ENCODE results near the gene COL4A2.

Gene COL4A2

GRCh38 chr13:110364081-110364480, 57.0 kb downstream of the COL4A2 start:
- Histone ChIP-seq H3K79me2 (ENCODE audit: insufficient read depth, low read depth) (no peaks in the 10 kb centered on the region), H3K27ac (no peak overlapping the region), H3K4me3 (IDR thresholded peaks at IDR 0.05; ENCODE audit: insufficient read depth, low read depth, low read length) (no peak overlapping the region), H3K36me3 (ENCODE audit: insufficient read depth) (no peaks in the 10 kb centered on the region), H3K4me2 (no peak overlapping the region), H4K20me1 (ENCODE audit: insufficient read depth) (no peaks in the 10 kb centered on the region), H2AFZ (ENCODE audit: low read depth) (no peak overlapping the region), H3K9ac (no peak overlapping the region), H3K4me1 (ENCODE audit: low read depth, poor library complexity, severe bottlenecking) (no peaks in the 10 kb centered on the region), H3K27me3 (ENCODE audit: insufficient read depth, low read depth) (no peaks in the 10 kb centered on the region)
- no peak for TF ChIP-seq CTCF (conservative IDR thresholded peaks at IDR 0.05; ENCODE audit: low read depth, low read length)

GRCh38 chr13:110365876-110366275, 58.8 kb downstream of the COL4A2 start:
- H3K79me2 ChIP-seq (ENCODE audit: insufficient read depth, low read depth): no peaks in the 10 kb centered on the region
- no peak overlapping the region for H2AFZ ChIP-seq (ENCODE audit: low read depth)
- H3K27ac ChIP-seq: no peak overlapping the region

GRCh38 chr13:110366733-110367132, 59.6 kb downstream of the COL4A2 start:
- Histone ChIP-seq H2AFZ (ENCODE audit: low read depth) (no peak overlapping the region), H3K36me3 (ENCODE audit: insufficient read depth) (no peaks in the 10 kb centered on the region), H3K4me2 (no peak overlapping the region), H4K20me1 (ENCODE audit: insufficient read depth) (no peaks in the 10 kb centered on the region), H3K27ac (no peak overlapping the region), H3K4me3 (IDR thresholded peaks at IDR 0.05; ENCODE audit: insufficient read depth, low read depth, low read length) (no peak overlapping the region), H3K79me2 (ENCODE audit: insufficient read depth, low read depth) (no peaks in the 10 kb centered on the region), H3K9ac (no peak overlapping the region), H3K4me1 (ENCODE audit: low read depth, poor library complexity, severe bottlenecking) (no peaks in the 10 kb centered on the region), H3K27me3 (ENCODE audit: insufficient read depth, low read depth) (no peaks in the 10 kb centered on the region)
- no peak for TF ChIP-seq CTCF (conservative IDR thresholded peaks at IDR 0.05; ENCODE audit: low read depth, low read length)

More at GRCh38 chr13:110365876-110366275, 58.8 kb downstream of the COL4A2 start:
- Histone ChIP-seq H4K20me1 (ENCODE audit: insufficient read depth) (no peaks in the 10 kb centered on the region), H3K36me3 (ENCODE audit: insufficient read depth) (no peaks in the 10 kb centered on the region), H3K4me2 (no peak overlapping the region), H3K4me3 (IDR thresholded peaks at IDR 0.05; ENCODE audit: insufficient read depth, low read depth, low read length) (no peak overlapping the region), H3K27me3 (ENCODE audit: insufficient read depth, low read depth) (no peaks in the 10 kb centered on the region), H3K4me1 (ENCODE audit: low read depth, poor library complexity, severe bottlenecking) (no peaks in the 10 kb centered on the region), H3K9ac (no peak overlapping the region)
- TF ChIP-seq CTCF (conservative IDR thresholded peaks at IDR 0.05; ENCODE audit: low read depth, low read length): no peak

- no peaks in the 10 kb centered on the region for H3K79me2 ChIP-seq (ENCODE audit: insufficient read depth, low read depth)
- H3K9ac ChIP-seq: no peak overlapping the region
- H3K27me3 ChIP-seq (ENCODE audit: insufficient read depth, low read depth): no peaks in the 10 kb centered on the region
- no peak overlapping the region for H3K4me3 ChIP-seq (IDR thresholded peaks at IDR 0.05; ENCODE audit: insufficient read depth, low read depth, low read length)
- no peaks in the 10 kb centered on the region for H3K4me1 ChIP-seq (ENCODE audit: low read depth, poor library complexity, severe bottlenecking)
- no peak for TF ChIP-seq CTCF (conservative IDR thresholded peaks at IDR 0.05; ENCODE audit: low read depth, low read length)
- no peak overlapping the region for H3K4me2 ChIP-seq
- H4K20me1 ChIP-seq (ENCODE audit: insufficient read depth): no peaks in the 10 kb centered on the region
- H2AFZ ChIP-seq (ENCODE audit: low read depth): no peak overlapping the region
- H3K36me3 ChIP-seq (ENCODE audit: insufficient read depth): no peaks in the 10 kb centered on the region
- H3K27ac ChIP-seq: no peak overlapping the region
Observed at GRCh38 chr13:110367620-110368019, 60.5 kb downstream of the COL4A2 start.
